ENCODE results near the gene TBC1D5.
"Not testable (repeated sequence)": the region's sequence is repeated elsewhere in the genome, so short reads cannot be mapped to it uniquely, and the experiment has no call there.

The TBC1D5 gene

GRCh38 chr3:17707813-17708543 is 34.5 kb downstream of the TBC1D5 start:
- DNase-seq (ENCODE audit: low read depth): no peak

- not testable (repeated sequence) for DNase-seq (ENCODE audit: low read depth)
Measured at GRCh38 chr3:17705991-17706390, 36.4 kb downstream of the TBC1D5 start.

- not testable (repeated sequence) for DNase-seq (ENCODE audit: low read depth)
Measured at GRCh38 chr3:17699815-17700214, 42.6 kb downstream of the TBC1D5 start.

- not testable (repeated sequence) for DNase-seq (ENCODE audit: low read depth)
Measured at GRCh38 chr3:17695665-17696064, 46.8 kb downstream of the TBC1D5 start.

GRCh38 chr3:17693670-17693999 is 48.8 kb downstream of the TBC1D5 start:
- DNase-seq (ENCODE audit: low read depth): not testable (repeated sequence)

GRCh38 chr3:17692846-17693669 is 49.4 kb downstream of the TBC1D5 start:
- DNase-seq (ENCODE audit: low read depth): peak; percentile 8

GRCh38 chr3:17687566-17687965 is 54.9 kb downstream of the TBC1D5 start:
- no peak for DNase-seq (ENCODE audit: low read depth)

GRCh38 chr3:17686613-17687012 is 55.8 kb downstream of the TBC1D5 start:
- no peak for DNase-seq (ENCODE audit: low read depth)

- no peak for DNase-seq (ENCODE audit: low read depth)
Measured at GRCh38 chr3:17683542-17684207, 58.8 kb downstream of the TBC1D5 start.

- DNase-seq (ENCODE audit: low read depth): no peak
Measured at GRCh38 chr3:17680530-17680929, 61.9 kb downstream of the TBC1D5 start.

- DNase-seq (ENCODE audit: low read depth): no peak
Measured at GRCh38 chr3:17678116-17678741, 64.2 kb downstream of the TBC1D5 start.

- DNase-seq (ENCODE audit: low read depth): no peak
Measured at GRCh38 chr3:17674082-17674686, 68.2 kb downstream of the TBC1D5 start.

GRCh38 chr3:17672506-17672905 is 69.9 kb downstream of the TBC1D5 start:
- no peak for DNase-seq (ENCODE audit: low read depth)

- DNase-seq (ENCODE audit: low read depth): no peak
Measured at GRCh38 chr3:17670749-17671148, 71.7 kb downstream of the TBC1D5 start.

- DNase-seq (ENCODE audit: low read depth): no peak
Measured at GRCh38 chr3:17664923-17665322, 77.5 kb downstream of the TBC1D5 start.

GRCh38 chr3:17656264-17656663 is 86.2 kb downstream of the TBC1D5 start:
- no peak for DNase-seq (ENCODE audit: low read depth)

GRCh38 chr3:17655743-17656142 is 86.7 kb downstream of the TBC1D5 start:
- DNase-seq (ENCODE audit: low read depth): no peak

- DNase-seq (ENCODE audit: low read depth): not testable (repeated sequence)
Measured at GRCh38 chr3:17649748-17650147, 92.7 kb downstream of the TBC1D5 start.

GRCh38 chr3:17648630-17649355 is 93.6 kb downstream of the TBC1D5 start:
- DNase-seq (ENCODE audit: low read depth): not testable (repeated sequence)

GRCh38 chr3:17645074-17645698 is 97.2 kb downstream of the TBC1D5 start:
- no peak for DNase-seq (ENCODE audit: low read depth)

- DNase-seq (ENCODE audit: low read depth): no peak
Measured at GRCh38 chr3:17643691-17644090, 98.7 kb downstream of the TBC1D5 start.

Measured in T-helper 22 cell (primary cell).